GM12891 (cell line): ENCODE data around the gene SASH1.

Source experiments
- DNase-seq: peaks from one replicate; pipeline ENCODE4 v3.0.0; 2011; ENCODE audit warnings: low spot score; ENCODE audit not compliant: insufficient read length
- FAIRE-seq: peaks from 2 replicates; lab custom pipeline; 2011; peaks lifted over from hg19 to GRCh38; lab: Jason Lieb, UNC
- PAX5 ChIP-seq: IDR thresholded peaks from 2 replicates; pipeline ENCODE4 v1.6.1; 2011; ENCODE audit warnings: low read length, moderate library complexity, mild to moderate bottlenecking; ENCODE audit not compliant: insufficient read depth, severe bottlenecking
- POLR2A ChIP-seq: IDR thresholded peaks from 2 replicates; pipeline ENCODE4 v1.6.1; 2011; ENCODE audit warnings: low read depth, low read length, control low read depth
- POLR2AphosphoS5 ChIP-seq: IDR thresholded peaks from 2 replicates; pipeline ENCODE4 v1.6.1; 2011; ENCODE audit warnings: low read depth, low read length, control low read depth
- POU2F2 ChIP-seq: IDR thresholded peaks from 2 replicates; pipeline ENCODE4 v1.6.1; 2011; ENCODE audit warnings: low read depth, mild to moderate bottlenecking, control low read depth, low read length, moderate library complexity
- SPI1 ChIP-seq: IDR thresholded peaks from 2 replicates; pipeline ENCODE4 v1.6.1; 2011; ENCODE audit warnings: low read depth, low read length, control low read depth
- TAF1 ChIP-seq: IDR thresholded peaks from 2 replicates; pipeline ENCODE4 v1.6.1; 2011; ENCODE audit warnings: low read depth, low read length, control low read depth

Gene SASH1

DNA sequence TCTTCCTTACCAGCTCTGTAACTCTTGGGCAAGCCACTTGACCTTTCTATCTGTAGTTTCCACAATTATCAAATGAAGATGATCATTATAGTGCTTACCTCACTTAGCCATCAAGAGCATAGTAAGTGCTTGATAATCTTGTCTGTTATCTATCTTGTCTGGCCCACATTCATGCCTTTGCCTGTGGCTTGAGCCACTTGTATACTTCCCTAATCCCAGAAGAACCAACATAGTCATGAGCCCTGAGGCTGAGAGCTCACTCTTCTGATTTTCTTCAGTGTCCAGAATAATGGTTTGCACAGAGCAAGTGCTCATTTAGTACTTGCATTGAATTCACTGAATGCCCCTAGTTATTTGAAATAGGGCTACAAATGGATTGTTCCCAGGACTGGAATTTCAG, 108.2 kb downstream of the SASH1 start:
- TF ChIP-seq PAX5 (no peak), TAF1 (no peak), POLR2AphosphoS5 (no peak), POU2F2 (no peak), POLR2A (no peak), SPI1 (no peak)
- no peak for FAIRE-seq
- no peak for DNase-seq

GRCh38 chr6:148451690-148452089, 109.1 kb downstream of the SASH1 start:
- no peak for FAIRE-seq
- TF ChIP-seq SPI1 (no peak), PAX5 (no peak), POU2F2 (no peak), TAF1 (no peak), POLR2AphosphoS5 (no peak)
- no peak for DNase-seq

GRCh38 chr6:148452876-148453275, 110.2 kb downstream of the SASH1 start:
- DNase-seq (no peak), FAIRE-seq (no peak)
- TF ChIP-seq POLR2A = no peak
- TF ChIP-seq TAF1 = no peak
- no peak for TF ChIP-seq PAX5
- TF ChIP-seq SPI1 = no peak
- no peak for TF ChIP-seq POLR2AphosphoS5
- no peak for TF ChIP-seq POU2F2

DNA sequence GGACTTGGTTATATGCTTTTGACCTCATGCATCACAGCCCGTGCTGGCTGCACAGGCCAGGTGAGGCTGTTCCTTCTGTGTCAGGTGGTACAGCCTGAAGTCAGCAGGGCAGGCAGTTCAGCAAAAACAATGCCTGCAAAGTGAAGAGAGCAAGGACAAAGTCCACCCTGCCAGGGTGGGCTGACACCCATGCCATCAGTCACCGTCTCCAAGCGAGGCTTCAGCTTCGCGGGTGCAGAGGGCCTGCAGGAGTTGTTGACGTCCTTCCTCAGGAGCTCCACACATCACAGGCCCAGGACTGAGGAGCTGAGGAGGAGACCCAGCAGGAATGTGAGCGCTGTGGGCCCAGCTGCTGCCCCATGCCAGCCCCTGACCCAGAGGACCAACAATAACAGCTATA, 111.3 kb downstream of the SASH1 start:
- no peak for TF ChIP-seq TAF1
- DNase-seq (no peak), FAIRE-seq (no peak)

- DNase-seq (no peak), FAIRE-seq (no peak)
- TF ChIP-seq POU2F2 = no peak
- TF ChIP-seq SPI1 = no peak
- TF ChIP-seq TAF1 = no peak
- no peak for TF ChIP-seq POLR2A
- TF ChIP-seq PAX5 = no peak
- no peak for TF ChIP-seq POLR2AphosphoS5
These were observed 112.6 kb downstream of the SASH1 start for GRCh38 chr6:148455225-148455624.

DNA sequence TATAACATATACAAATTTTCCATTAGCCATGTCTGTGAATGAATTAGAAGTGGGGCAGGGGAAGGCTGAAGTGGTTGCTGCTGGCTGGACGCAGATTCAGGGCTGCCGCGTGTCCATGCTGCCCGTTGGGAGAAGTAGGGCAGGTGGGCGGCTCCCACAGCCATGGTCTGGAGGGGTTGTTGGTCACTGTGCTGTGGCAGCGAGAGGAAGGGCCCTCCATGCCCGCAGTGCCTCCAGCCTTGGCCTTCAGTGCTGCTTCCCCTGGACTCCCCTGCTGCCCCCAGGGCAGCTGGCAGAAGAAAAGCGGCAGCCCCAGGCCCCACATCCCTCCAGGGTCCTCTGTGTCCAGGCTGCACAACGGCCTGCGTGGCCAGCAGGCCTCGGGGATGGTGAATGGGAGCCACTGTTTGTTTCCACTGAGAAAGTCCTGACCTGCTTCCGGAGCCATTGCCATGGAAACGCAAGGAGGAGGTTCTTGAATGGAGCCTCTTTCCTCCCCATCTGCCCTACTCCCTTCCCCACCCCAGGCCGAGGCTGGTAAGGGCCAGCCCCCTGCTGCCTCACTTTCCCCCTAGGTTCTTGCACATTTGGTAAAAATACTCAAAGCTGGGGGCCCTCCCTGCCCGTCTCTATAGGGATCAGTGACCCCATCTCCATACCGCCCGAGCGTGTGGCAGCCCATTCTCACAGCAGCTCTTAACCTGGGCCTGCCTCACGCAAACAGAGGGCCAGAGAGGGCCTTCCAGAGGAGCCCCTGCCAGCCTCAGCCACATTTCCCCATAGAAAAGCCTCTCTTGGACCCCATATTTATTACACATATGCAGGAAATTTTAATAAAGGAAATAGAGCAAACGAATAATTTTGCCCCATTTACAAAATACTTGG, 113.3 kb downstream of the SASH1 start:
- DNase-seq (no peak), FAIRE-seq (no peak)
- TF ChIP-seq SPI1 (no peak), TAF1 (no peak), POLR2AphosphoS5 (no peak), POU2F2 (no peak), POLR2A (no peak), PAX5 (no peak)

- TF ChIP-seq SPI1 (no peak), TAF1 (no peak), POU2F2 (no peak), POLR2A (no peak), PAX5 (no peak), POLR2AphosphoS5 (no peak)
- no peak for FAIRE-seq
- DNase-seq = no peak
These were observed 114.7 kb downstream of the SASH1 start for GRCh38 chr6:148457137-148457842.

GRCh38 chr6:148457843-148458159, 115.2 kb downstream of the SASH1 start:
- FAIRE-seq (no peak), DNase-seq (no peak)
- TF ChIP-seq TAF1 (no peak), POU2F2 (no peak), PAX5 (no peak), POLR2A (no peak), POLR2AphosphoS5 (no peak), SPI1 (no peak)

GRCh38 chr6:148459238-148459637, 116.6 kb downstream of the SASH1 start:
- DNase-seq (no peak), FAIRE-seq (no peak)
- TF ChIP-seq POU2F2 = no peak
- TF ChIP-seq TAF1 = no peak
- no peak for TF ChIP-seq POLR2AphosphoS5
- no peak for TF ChIP-seq PAX5
- TF ChIP-seq POLR2A = no peak
- TF ChIP-seq SPI1 = no peak
